Adrenal gland (tissue), 5 donors: ENCODE results near the gene AGAP1.

ENCODE experiments used
- POLR2A ChIP-seq, 2 donors: fragments of 450-650 bp; IDR thresholded peaks; one replicate each; pipeline ENCODE4 v1.6.1; 2017; ENCODE audit warnings: antibody characterized with exemption in 2 of 2, mild to moderate bottlenecking in 2 of 2, moderate library complexity in 1 of 2
- TF ChIP-seq, protein P1 (sequence below), 6 experiments: fragments of 450-650 bp in 4 of 6; fragments of 200-600 bp in 2 of 6; sonication (generic) in 1 of 6; IDR thresholded peaks; 1 replicate in 5 of 6; 2 replicates in 1 of 6; pipeline versions ENCODE4 v1.5.1 to v1.8.0; 2016 to 2021; ENCODE audit warnings: antibody characterized with exemption in 6 of 6, mild to moderate bottlenecking in 2 of 6, moderate library complexity in 1 of 6
- donor health status: DM: no; HTN: no; CAD: no.

DNA sequence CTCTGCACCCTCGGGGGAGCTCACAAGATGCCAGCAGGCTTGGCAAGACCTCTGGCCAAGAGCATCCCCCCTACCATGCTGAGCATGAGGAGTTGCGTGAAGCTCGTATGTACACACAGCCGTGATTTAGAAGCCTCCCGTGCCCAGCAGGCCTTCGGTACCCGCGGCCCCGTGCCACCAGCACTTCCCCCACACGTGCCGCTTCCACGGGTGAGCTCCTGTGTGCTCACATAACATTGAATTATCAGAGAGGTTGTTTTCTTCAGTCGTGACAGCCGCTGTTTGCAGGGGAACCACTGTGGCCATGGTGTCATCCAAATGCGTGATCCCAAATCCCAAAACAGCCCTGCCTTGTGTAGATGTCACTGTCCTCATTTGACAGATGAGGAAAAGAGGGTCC lies 621.1 kb downstream of the AGAP1 start:
- TF ChIP-seq, protein P1, sequence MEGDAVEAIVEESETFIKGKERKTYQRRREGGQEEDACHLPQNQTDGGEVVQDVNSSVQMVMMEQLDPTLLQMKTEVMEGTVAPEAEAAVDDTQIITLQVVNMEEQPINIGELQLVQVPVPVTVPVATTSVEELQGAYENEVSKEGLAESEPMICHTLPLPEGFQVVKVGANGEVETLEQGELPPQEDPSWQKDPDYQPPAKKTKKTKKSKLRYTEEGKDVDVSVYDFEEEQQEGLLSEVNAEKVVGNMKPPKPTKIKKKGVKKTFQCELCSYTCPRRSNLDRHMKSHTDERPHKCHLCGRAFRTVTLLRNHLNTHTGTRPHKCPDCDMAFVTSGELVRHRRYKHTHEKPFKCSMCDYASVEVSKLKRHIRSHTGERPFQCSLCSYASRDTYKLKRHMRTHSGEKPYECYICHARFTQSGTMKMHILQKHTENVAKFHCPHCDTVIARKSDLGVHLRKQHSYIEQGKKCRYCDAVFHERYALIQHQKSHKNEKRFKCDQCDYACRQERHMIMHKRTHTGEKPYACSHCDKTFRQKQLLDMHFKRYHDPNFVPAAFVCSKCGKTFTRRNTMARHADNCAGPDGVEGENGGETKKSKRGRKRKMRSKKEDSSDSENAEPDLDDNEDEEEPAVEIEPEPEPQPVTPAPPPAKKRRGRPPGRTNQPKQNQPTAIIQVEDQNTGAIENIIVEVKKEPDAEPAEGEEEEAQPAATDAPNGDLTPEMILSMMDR (IDR thresholded peaks at IDR 0.05) = no peak
- no peak for TF ChIP-seq POLR2A (IDR thresholded peaks at IDR 0.05)
